Spinal cord (tissue), 10 donors: ENCODE data around the gene GAPDHS. TPM values are rescaled to one million over a fixed set of nuclear protein-coding genes. Genes with fewer than 3 reads are reported as not detected.

Experiments
- DNase-seq, 6 donors: peaks; one replicate each; pipeline versions ENCODE4 v3.0.0 to v3.0.0-alpha.2; 2013 to 2015; ENCODE audit warnings: low spot score in 6 of 6, low read depth in 4 of 6
- H3K27ac ChIP-seq: one replicate; pipeline ENCODE4 v1.5.1; 2013; ENCODE audit warnings: low read depth, low read length, control low read depth
- H3K27me3 ChIP-seq: one replicate; pipeline ENCODE4 v1.6.1; 2013; ENCODE audit warnings: low read length; ENCODE audit not compliant: control insufficient read depth, insufficient read depth
- H3K36me3 ChIP-seq: one replicate; pipeline ENCODE4 v1.6.1; 2013; ENCODE audit warnings: low read length; ENCODE audit not compliant: control insufficient read depth, insufficient read depth
- H3K4me1 ChIP-seq: one replicate; pipeline ENCODE4 v1.6.1; 2013; ENCODE audit warnings: low read length; ENCODE audit not compliant: control insufficient read depth, insufficient read depth
- H3K4me3 ChIP-seq: one replicate; pipeline ENCODE4 v1.5.1; 2013; ENCODE audit warnings: low read depth, low read length, control low read depth
- H3K9me3 ChIP-seq: one replicate; pipeline ENCODE4 v1.6.1; 2013; ENCODE audit warnings: low read length; ENCODE audit not compliant: control insufficient read depth, insufficient read depth
- WGBS: methylation state at CpG from one replicate; pipeline ENCODE4 v1.1.5; 2013; ENCODE audit warnings: missing lambda C conversion rate; ENCODE audit not compliant: insufficient coverage; 5-methylcytosine and 5-hydroxymethylcytosine counted together
- polyA plus RNA-seq, 2 donors: library from polyadenylated mRNA; unstranded; fragments of 120-200 nt; gene quantifications; one replicate each; pipeline ENCODE4 v1.2.1, GENCODE V29; 2013; ENCODE audit not compliant: insufficient read length in 2 of 2
- total RNA-seq, 2 donors: library from RNA; depleted of rRNA in 1 of 2; stranded (reverse); fragments of 120-200 nt in 1 of 2; fragments of >200 nt in 1 of 2; gene quantifications; one replicate each; pipeline versions ENCODE4 v1.2.3 to v1.2.4, GENCODE V29; 2013 to 2014
- donor health status: healthy.

Gene GAPDHS
- total and polyA plus RNA-seq, 4 donors, result 0.11 TPM; not detected in 3

GRCh38 chr19:35554076-35554475 lies 20.8 kb downstream of the GAPDHS start:
- whole genome bisulfite sequencing, result 76% methylated on average over 4 of the region's 5 CpGs
- Histone ChIP-seq H3K9me3 (no peaks in the 10 kb centered on the region), H3K4me1 (peaks cover 15% of the 10 kb centered on the region), H3K27me3 (peaks cover 17% of the 10 kb centered on the region), H3K4me3 (no peak overlapping the region), H3K36me3 (peaks cover 21% of the 10 kb centered on the region), H3K27ac (no peak overlapping the region)
- no peak for DNase-seq

DNA sequence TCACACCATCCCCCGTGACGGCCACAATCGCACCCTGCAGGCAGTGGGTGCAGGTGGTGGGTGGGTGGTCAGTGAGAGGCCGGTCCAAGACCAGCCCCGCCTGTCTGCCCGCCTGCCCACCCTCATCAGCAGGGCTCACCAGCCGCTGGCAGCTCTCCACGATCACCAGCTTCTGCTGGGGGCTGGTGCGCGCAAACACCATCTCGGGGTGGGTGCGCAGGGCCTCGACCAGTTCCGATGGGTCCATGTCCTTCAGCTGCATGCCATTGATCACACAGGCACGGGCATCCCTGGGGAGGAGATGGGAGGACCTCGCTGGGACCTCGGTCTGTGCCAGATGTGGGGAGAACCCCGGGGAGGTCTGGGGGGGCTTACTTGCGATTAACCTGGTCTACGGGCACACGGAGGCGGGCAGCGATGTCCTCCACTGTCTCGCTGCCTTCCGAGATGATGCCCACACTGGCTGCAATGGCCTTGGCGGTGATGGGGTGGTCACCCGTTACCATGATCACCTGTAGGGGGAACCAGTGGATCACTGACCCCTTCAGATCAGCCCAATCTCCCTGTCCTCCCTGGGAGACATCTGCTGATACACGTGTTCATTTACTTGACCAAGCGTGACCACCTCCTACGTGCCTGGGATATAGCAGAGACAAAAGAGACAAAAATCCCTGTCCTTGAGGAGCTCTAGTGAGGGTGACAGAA lies 22.2 kb downstream of the GAPDHS start:
- H3K4me1 ChIP-seq, result peaks cover 15% of the 10 kb centered on the region
- DNase-seq, result no peak
- no peaks in the 10 kb centered on the region for H3K9me3 ChIP-seq
- H3K27me3 ChIP-seq, result peaks cover 21% of the 10 kb centered on the region
- 79% methylated on average over 27 of the region's 30 CpGs for WGBS
- no peak overlapping the region for H3K4me3 ChIP-seq
- H3K27ac ChIP-seq, result no peak overlapping the region
- peaks cover 10% of the 10 kb centered on the region for H3K36me3 ChIP-seq

GRCh38 chr19:35556025-35556590 lies 22.9 kb downstream of the GAPDHS start:
- H3K9me3 ChIP-seq, result no peaks in the 10 kb centered on the region
- peaks cover 5% of the 10 kb centered on the region for H3K36me3 ChIP-seq
- no peak overlapping the region for H3K4me3 ChIP-seq
- no peak overlapping the region for H3K27ac ChIP-seq
- H3K4me1 ChIP-seq, result peaks cover 15% of the 10 kb centered on the region
- 76% methylated on average over 7 of the region's 9 CpGs for WGBS
- no peak for DNase-seq
- H3K27me3 ChIP-seq, result peaks cover 25% of the 10 kb centered on the region

DNA sequence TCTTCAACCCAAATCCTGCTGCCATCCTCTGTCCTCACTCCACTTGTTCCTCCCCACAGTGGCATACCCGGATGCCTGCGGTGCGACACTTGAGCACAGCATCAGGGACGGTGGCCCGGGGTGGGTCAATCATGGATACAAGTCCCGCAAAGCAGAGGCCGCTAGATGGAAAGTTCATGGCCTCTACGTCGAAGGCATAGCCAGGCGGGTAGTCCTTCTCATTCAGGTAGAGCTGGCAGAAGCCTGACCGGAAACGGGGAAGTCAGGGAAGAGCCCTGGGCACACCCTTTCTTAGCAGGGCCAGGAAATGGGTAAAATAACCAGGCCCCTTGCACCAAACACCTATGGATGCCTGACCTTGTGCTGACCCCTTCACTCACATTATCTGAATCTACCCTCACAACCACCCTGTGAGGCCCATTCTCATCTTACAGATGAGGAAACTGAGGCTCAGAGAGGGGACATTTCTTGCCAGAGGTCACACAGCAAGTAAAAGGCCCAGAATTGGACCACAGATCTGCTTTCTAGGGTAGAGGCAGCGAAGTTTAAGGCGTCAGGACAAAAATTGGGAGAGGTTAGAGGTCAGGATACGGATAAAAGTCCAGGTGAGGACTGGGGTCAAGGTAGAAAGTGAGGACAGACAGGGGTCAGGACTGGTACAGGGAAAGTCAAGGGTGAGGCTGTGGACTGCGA lies 23.7 kb downstream of the GAPDHS start:
- H3K4me3 ChIP-seq, result no peak overlapping the region

GRCh38 chr19:35557539-35558399 lies 24.5 kb downstream of the GAPDHS start:
- Histone ChIP-seq H3K9me3 (no peaks in the 10 kb centered on the region), H3K27ac (no peak overlapping the region), H3K36me3 (no peaks in the 10 kb centered on the region), H3K4me3 (peak overlapping the region; percentile 31), H3K4me1 (peaks cover 15% of the 10 kb centered on the region), H3K27me3 (peaks cover 28% of the 10 kb centered on the region)
- peak in 5 of 6 donors; percentile 18 to 93 (median 51) for DNase-seq
- under 1% methylated on average over 58 of the region's 60 CpGs for WGBS

More for the DNA sequence above, 23.7 kb downstream of the GAPDHS start:
- Histone ChIP-seq H3K9me3 (no peaks in the 10 kb centered on the region), H3K27me3 (peaks cover 28% of the 10 kb centered on the region), H3K27ac (no peak overlapping the region), H3K4me1 (peaks cover 15% of the 10 kb centered on the region), H3K36me3 (no peaks in the 10 kb centered on the region)
- no peak for DNase-seq
- 80% methylated on average over 14 of the region's 16 CpGs for WGBS

GRCh38 chr19:35558400-35559280 lies 25.4 kb downstream of the GAPDHS start:
- Histone ChIP-seq H3K4me1 (peaks cover 15% of the 10 kb centered on the region), H3K27me3 (peaks cover 28% of the 10 kb centered on the region), H3K27ac (no peak overlapping the region), H3K36me3 (no peaks in the 10 kb centered on the region), H3K4me3 (no peak overlapping the region), H3K9me3 (no peaks in the 10 kb centered on the region)
- 23% methylated on average over 52 of the region's 53 CpGs for WGBS
- no peak for DNase-seq

- peaks cover 28% of the 10 kb centered on the region for H3K27me3 ChIP-seq
- DNase-seq, result no peak
- H3K9me3 ChIP-seq, result no peaks in the 10 kb centered on the region
- no peaks in the 10 kb centered on the region for H3K36me3 ChIP-seq
- WGBS, result 75% methylated on average over 9 of the region's 11 CpGs
- H3K4me1 ChIP-seq, result peaks cover 15% of the 10 kb centered on the region
- no peak overlapping the region for H3K27ac ChIP-seq
- no peak overlapping the region for H3K4me3 ChIP-seq
Measured at GRCh38 chr19:35559281-35559659, 26.0 kb downstream of the GAPDHS start.

GRCh38 chr19:35559781-35560180 lies 26.5 kb downstream of the GAPDHS start:
- Histone ChIP-seq H3K27me3 (peaks cover 28% of the 10 kb centered on the region), H3K27ac (no peak overlapping the region), H3K9me3 (no peaks in the 10 kb centered on the region), H3K4me3 (no peak overlapping the region), H3K36me3 (no peaks in the 10 kb centered on the region), H3K4me1 (peaks cover 15% of the 10 kb centered on the region)
- 89% methylated on average over 23 of the region's 23 CpGs for WGBS
- DNase-seq, result no peak
